Natural killer cell (primary cell): ENCODE measurements around the gene CYTH4. TPM values are rescaled to one million over a fixed set of nuclear protein-coding genes. Genes with fewer than 3 reads are reported as not detected.

Experiments
- ATAC-seq, 3 donors: fragments of 150-1000 bp in 2 of 3; fragments of 200-7000 bp in 1 of 3; cut with Tn5 transposase; 1 replicate in 1 of 3; 2 replicates in 2 of 3; pipeline ENCODE4 v1.10.0; 2021; ENCODE audit warnings: mild to moderate bottlenecking in 2 of 3, moderate library complexity in 2 of 3
- DNase-seq, 2 donors: peaks; one replicate each; pipeline versions ENCODE4 v3.0.0 to v3.0.0-alpha.2; 2013 to 2021; ENCODE audit warnings: mixed read lengths in 1 of 2
- H3K27ac ChIP-seq: one replicate; pipeline ENCODE4 v1.5.1; 2013; ENCODE audit warnings: mild to moderate bottlenecking, low read length
- H3K27me3 ChIP-seq: one replicate; pipeline ENCODE4 v1.6.1; 2013; ENCODE audit warnings: low read length; ENCODE audit not compliant: control insufficient read depth, insufficient read depth
- H3K36me3 ChIP-seq: one replicate; pipeline ENCODE4 v1.6.1; 2013; ENCODE audit warnings: low read length; ENCODE audit not compliant: control insufficient read depth, insufficient read depth
- H3K4me1 ChIP-seq: one replicate; pipeline ENCODE4 v1.6.1; 2013; ENCODE audit warnings: low read length; ENCODE audit not compliant: control insufficient read depth, insufficient read depth
- H3K4me3 ChIP-seq: one replicate; pipeline ENCODE4 v1.5.1; 2013; ENCODE audit warnings: low read length
- H3K9me3 ChIP-seq: one replicate; pipeline ENCODE4 v1.6.1; 2013; ENCODE audit warnings: low read length; ENCODE audit not compliant: control insufficient read depth, insufficient read depth
- H3K27ac Mint-ChIP-seq, 2 donors: one replicate each; pipeline ENCODE4 v1.8.0; 2022; ENCODE audit warnings: mild to moderate bottlenecking in 2 of 2, mixed read lengths in 2 of 2, moderate library complexity in 1 of 2
- H3K27me3 Mint-ChIP-seq, 2 donors: one replicate each; pipeline ENCODE4 v1.8.0; 2022; ENCODE audit warnings: low read depth in 2 of 2, mixed read lengths in 2 of 2
- H3K36me3 Mint-ChIP-seq: one replicate; pipeline ENCODE4 v1.8.0; 2022; ENCODE audit warnings: mixed read lengths
- H3K4me1 Mint-ChIP-seq, 2 donors: one replicate each; pipeline ENCODE4 v1.8.0; 2022; ENCODE audit warnings: mixed read lengths in 2 of 2
- H3K4me3 Mint-ChIP-seq: one replicate; pipeline ENCODE4 v1.8.0; 2022; ENCODE audit warnings: mild to moderate bottlenecking, moderate library complexity, mixed read lengths
- H3K9me3 Mint-ChIP-seq, 2 donors: one replicate each; pipeline ENCODE4 v1.8.0; 2022; ENCODE audit warnings: mixed read lengths in 2 of 2
- WGBS: methylation state at CpG from one replicate; pipeline ENCODE4 v1.1.7; 2013; ENCODE audit warnings: missing lambda C conversion rate; ENCODE audit not compliant: insufficient coverage; 5-methylcytosine and 5-hydroxymethylcytosine counted together
- intact Hi-C: fragments of 100-400 bp; cut with micrococcal nuclease; formaldehyde crosslinking; loops from one replicate; pipeline ENCODE4 v1.14.2; 2022
- total RNA-seq, 4 donors: library from RNA; stranded (reverse); fragments of 120-200 nt in 1 of 4; gene quantifications; one replicate each; pipeline versions ENCODE4 v1.2.3 to v1.2.4, GENCODE V29; 2013 to 2022
- TF ChIP-seq, protein P1 (sequence below): fragments of 200-600 bp; IDR thresholded peaks from one replicate; pipeline ENCODE4 v1.8.0; 2022; ENCODE audit warnings: antibody characterized with exemption

The CYTH4 gene
- total RNA-seq, 3 donors from 2014 or later (not counting 1 experiment from before 2014, with no cell fraction given), result 219 to 260 (median 249) TPM

DNA sequence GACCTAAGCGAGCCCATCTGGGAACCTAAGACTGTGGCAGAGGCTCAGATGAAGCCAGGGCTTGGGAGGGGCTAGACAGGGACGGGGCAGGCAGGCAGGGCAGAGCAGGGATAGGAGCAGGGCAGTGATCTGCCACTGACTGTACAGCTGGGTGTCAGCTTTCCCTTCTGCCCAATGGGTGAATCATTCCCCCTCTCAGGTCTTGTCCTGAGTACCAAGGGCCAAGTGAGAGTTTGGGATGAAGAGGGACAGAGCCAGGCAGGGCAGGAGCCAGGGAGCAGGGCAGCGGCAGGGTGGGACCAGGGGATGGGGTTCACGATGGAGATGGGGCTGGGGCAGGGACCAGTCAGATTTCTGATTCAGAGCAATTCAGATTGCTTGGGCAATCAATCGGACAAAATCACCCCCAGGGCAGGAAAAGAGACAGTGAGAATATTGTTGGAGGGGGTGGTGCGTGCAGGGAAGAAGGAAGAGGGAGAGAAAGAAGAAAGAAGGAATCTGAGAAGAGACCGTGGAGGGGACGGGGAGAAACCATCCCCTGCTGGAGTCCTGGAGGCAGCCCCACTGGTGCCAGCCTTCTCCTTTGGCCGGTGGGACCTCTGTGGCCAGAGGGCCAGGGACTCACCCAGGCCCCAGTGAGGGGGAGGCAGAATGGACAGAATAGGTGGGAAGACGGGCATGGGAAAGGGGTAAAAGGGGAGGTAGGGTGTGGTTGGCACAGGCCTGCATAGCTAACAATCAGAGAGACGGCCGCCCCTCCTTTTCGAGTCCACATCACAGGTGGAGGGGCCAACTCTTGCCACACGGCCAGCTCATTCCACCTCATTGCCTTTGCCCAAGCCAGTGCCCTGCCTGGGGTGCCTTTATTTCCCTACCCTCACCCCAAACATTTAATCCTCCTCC, 47.2 kb downstream of the CYTH4 start:
- no peaks in the 10 kb centered on the region for H3K9me3 ChIP-seq
- intact Hi-C loops, result no loop called here

DNA sequence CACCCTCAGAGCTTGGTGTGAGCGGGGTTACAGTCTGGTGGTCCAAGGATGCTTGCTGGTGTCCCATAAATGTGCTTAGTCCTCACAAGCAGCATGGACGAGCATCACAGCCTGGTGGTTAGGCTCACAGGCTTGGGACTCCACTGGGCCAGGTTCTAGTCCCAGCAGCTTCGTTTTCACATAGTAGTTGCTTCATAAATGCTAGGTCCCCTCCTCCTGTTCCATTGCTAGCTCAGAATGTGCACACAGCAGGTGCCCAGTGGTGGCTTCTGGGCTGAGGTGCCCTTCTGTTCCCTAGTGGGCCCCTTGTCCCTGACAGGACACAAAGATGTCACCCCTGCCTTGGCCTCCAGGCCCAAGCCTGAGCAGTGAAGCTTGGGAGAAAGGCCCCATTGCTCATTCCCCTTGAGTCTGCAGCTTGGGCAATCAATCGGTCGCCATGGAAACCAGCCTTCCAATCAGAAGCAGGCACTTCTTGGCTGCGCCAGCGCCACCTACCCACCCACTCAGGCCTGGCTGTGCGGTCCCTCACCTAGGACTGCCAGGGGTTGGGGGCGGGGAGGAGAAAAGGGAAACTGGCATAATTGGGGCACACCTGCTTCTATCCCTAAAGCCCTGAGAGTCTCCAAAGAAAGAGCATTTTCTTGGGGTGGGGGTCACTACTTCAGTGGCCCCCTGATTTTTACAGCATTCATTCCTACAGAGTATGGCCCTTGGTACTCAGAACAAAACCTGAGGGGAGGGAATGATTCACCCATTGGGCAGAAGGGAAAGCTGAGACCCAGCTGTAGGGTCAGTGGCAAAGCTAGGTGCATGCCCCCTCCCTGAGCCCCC, 48.1 kb downstream of the CYTH4 start:
- intact Hi-C loops, result no loop called here
- TF ChIP-seq, protein P1, sequence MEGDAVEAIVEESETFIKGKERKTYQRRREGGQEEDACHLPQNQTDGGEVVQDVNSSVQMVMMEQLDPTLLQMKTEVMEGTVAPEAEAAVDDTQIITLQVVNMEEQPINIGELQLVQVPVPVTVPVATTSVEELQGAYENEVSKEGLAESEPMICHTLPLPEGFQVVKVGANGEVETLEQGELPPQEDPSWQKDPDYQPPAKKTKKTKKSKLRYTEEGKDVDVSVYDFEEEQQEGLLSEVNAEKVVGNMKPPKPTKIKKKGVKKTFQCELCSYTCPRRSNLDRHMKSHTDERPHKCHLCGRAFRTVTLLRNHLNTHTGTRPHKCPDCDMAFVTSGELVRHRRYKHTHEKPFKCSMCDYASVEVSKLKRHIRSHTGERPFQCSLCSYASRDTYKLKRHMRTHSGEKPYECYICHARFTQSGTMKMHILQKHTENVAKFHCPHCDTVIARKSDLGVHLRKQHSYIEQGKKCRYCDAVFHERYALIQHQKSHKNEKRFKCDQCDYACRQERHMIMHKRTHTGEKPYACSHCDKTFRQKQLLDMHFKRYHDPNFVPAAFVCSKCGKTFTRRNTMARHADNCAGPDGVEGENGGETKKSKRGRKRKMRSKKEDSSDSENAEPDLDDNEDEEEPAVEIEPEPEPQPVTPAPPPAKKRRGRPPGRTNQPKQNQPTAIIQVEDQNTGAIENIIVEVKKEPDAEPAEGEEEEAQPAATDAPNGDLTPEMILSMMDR, result no peak
- H3K27me3 Mint-ChIP-seq, result peaks cover 36 to 45% of the 10 kb centered on the region in 2 donors

More for the DNA sequence above, 47.2 kb downstream of the CYTH4 start:
- Histone ChIP-seq H3K27ac (no peak overlapping the region), H3K4me3 (no peak overlapping the region), H3K36me3 (no peaks in the 10 kb centered on the region), H3K27me3 (peaks cover 41% of the 10 kb centered on the region), H3K4me1 (peaks cover 3% of the 10 kb centered on the region)
- peak overlapping the region; percentile 40 to 54 for H3K27ac Mint-ChIP-seq
- DNase-seq (no peak), ATAC-seq (no peak)
- H3K9me3 Mint-ChIP-seq, result no peaks in the 10 kb centered on the region
- no peaks in the 10 kb centered on the region for H3K4me1 Mint-ChIP-seq
- TF ChIP-seq, protein P1, result no peak
- peaks cover 31 to 38% of the 10 kb centered on the region in 2 donors for H3K27me3 Mint-ChIP-seq
- H3K4me3 Mint-ChIP-seq, result no peak overlapping the region
- no peaks in the 10 kb centered on the region for H3K36me3 Mint-ChIP-seq
- WGBS, result 84% methylated on average over 14 of the region's 14 CpGs

DNA sequence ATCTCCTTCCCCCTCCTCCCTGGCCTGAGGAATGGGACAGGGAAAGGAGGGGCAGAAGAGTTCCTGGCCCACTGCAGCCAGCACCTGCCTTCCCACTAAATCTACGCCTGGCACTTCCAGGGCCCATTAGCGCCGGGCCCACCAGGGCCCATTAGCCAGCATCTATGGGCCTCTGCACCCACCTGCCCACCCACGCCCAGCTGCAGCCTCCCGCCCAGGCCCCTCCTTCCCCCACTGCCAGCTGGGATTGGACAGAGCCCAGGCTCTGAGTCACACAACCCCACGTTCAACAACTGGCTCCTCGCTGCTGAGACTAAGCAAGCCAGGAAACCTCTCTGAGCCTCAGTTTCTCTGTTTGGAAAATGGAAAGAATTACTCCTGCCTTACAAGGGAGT, 48.7 kb downstream of the CYTH4 start:
- H3K27ac Mint-ChIP-seq, result no peak overlapping the region
- Histone ChIP-seq H3K9me3 (peaks cover 3% of the 10 kb centered on the region), H3K27me3 (peaks cover 44% of the 10 kb centered on the region), H3K36me3 (no peaks in the 10 kb centered on the region), H3K27ac (no peak overlapping the region), H3K4me1 (peaks cover 3% of the 10 kb centered on the region), H3K4me3 (no peak overlapping the region)
- peaks cover 0 to 6% of the 10 kb centered on the region in 2 donors for H3K4me1 Mint-ChIP-seq
- 69% methylated on average over 7 of the region's 7 CpGs for WGBS
- DNase-seq (no peak), ATAC-seq (no peak)
- H3K9me3 Mint-ChIP-seq, result no peaks in the 10 kb centered on the region
- intact Hi-C loops, result no loop called here
- peaks cover 42 to 50% of the 10 kb centered on the region in 2 donors for H3K27me3 Mint-ChIP-seq
- TF ChIP-seq, protein P1, result no peak
- H3K36me3 Mint-ChIP-seq, result no peaks in the 10 kb centered on the region
- H3K4me3 Mint-ChIP-seq, result no peak overlapping the region

More for the DNA sequence above, 48.1 kb downstream of the CYTH4 start:
- Mint-ChIP-seq H3K4me3 (no peak overlapping the region), H3K4me1 (peaks cover 0 to 5% of the 10 kb centered on the region in 2 donors), H3K27ac (no peak overlapping the region), H3K9me3 (no peaks in the 10 kb centered on the region), H3K36me3 (no peaks in the 10 kb centered on the region)
- H3K4me1 ChIP-seq, result peaks cover 3% of the 10 kb centered on the region
- no peak overlapping the region for H3K27ac ChIP-seq
- peak in 1 of 2 donors; percentile 65 for DNase-seq
- peak in 1 of 3 donors; percentile 29 for ATAC-seq
- no peaks in the 10 kb centered on the region for H3K36me3 ChIP-seq
- WGBS, result 68% methylated on average over 9 of the region's 9 CpGs
- peaks cover 3% of the 10 kb centered on the region for H3K9me3 ChIP-seq
- no peak overlapping the region for H3K4me3 ChIP-seq
- peaks cover 41% of the 10 kb centered on the region for H3K27me3 ChIP-seq
